Mesendoderm (in vitro differentiated cells): ENCODE results near the gene PITPNB.
A peak's percentile ranks its signal among the peaks of the same experiment; 100 is the strongest.

Source experiments
- DNase-seq: peaks from one replicate; pipeline ENCODE4 v3.0.0; 2013
- H2AK5ac ChIP-seq: 2 replicates; pipeline ENCODE4 v1.6.1; 2013; ENCODE audit warnings: low read length, inconsistent platforms
- H2BK120ac ChIP-seq: 2 replicates; pipeline ENCODE4 v1.6.1; 2013; ENCODE audit warnings: low read depth, mild to moderate bottlenecking, low read length, moderate library complexity, mixed read lengths
- H2BK15ac ChIP-seq: replicated peaks from 2 replicates; pipeline ENCODE4 v1.6.1; 2013; ENCODE audit warnings: low read depth, mild to moderate bottlenecking, moderate library complexity
- H2BK5ac ChIP-seq: 2 replicates; pipeline ENCODE4 v1.6.1; 2013; ENCODE audit warnings: low read length, inconsistent platforms
- H3K18ac ChIP-seq: 2 replicates; pipeline ENCODE4 v1.6.1; 2013; ENCODE audit warnings: mild to moderate bottlenecking, low read length, mixed read lengths
- H3K23ac ChIP-seq: one replicate; pipeline ENCODE4 v1.6.1; 2013; ENCODE audit warnings: low read length
- H3K27ac ChIP-seq: 2 replicates; pipeline ENCODE4 v1.5.1; 2013; ENCODE audit warnings: low read depth, mild to moderate bottlenecking, inconsistent platforms, low read length, moderate library complexity
- H3K27me3 ChIP-seq: 2 replicates; pipeline ENCODE4 v1.6.1; 2013; ENCODE audit warnings: low read length, control low read depth, mild to moderate bottlenecking, inconsistent platforms; ENCODE audit not compliant: insufficient read depth, poor library complexity
- H3K36me3 ChIP-seq: 2 replicates; pipeline ENCODE4 v1.6.1; 2013; ENCODE audit warnings: low read length, inconsistent platforms; ENCODE audit not compliant: control insufficient read depth, insufficient read depth
- H3K4ac ChIP-seq: one replicate; pipeline ENCODE4 v1.6.1; 2013; ENCODE audit warnings: low read depth, mild to moderate bottlenecking, low read length, moderate library complexity
- H3K4me1 ChIP-seq: 2 replicates; pipeline ENCODE4 v1.6.1; 2013; ENCODE audit warnings: low read depth, low read length, inconsistent platforms; ENCODE audit not compliant: control insufficient read depth
- H3K4me2 ChIP-seq: 2 replicates; pipeline ENCODE4 v1.6.1; 2013; ENCODE audit warnings: low read length
- H3K4me3 ChIP-seq: 2 replicates; pipeline ENCODE4 v1.5.1; 2013; ENCODE audit warnings: mild to moderate bottlenecking, low read length
- H3K56ac ChIP-seq: one replicate; pipeline ENCODE4 v1.6.1; 2013; ENCODE audit warnings: low read length
- H3K79me1 ChIP-seq: 2 replicates; pipeline ENCODE4 v1.6.1; 2013; ENCODE audit warnings: low read length, inconsistent platforms
- H3K79me2 ChIP-seq: 2 replicates; pipeline ENCODE4 v1.6.1; 2013; ENCODE audit warnings: mild to moderate bottlenecking, low read length; ENCODE audit not compliant: control insufficient read depth, insufficient read depth
- H3K9ac ChIP-seq: 2 replicates; pipeline ENCODE4 v1.6.1; 2013; ENCODE audit warnings: low read length, inconsistent platforms
- H4K5ac ChIP-seq: one replicate; pipeline ENCODE4 v1.6.1; 2013; ENCODE audit warnings: low read length
- H4K8ac ChIP-seq: one replicate; pipeline ENCODE4 v1.6.1; 2013; ENCODE audit warnings: low read depth, mild to moderate bottlenecking, control low read depth, low read length, moderate library complexity
- WGBS: extraction: QIAGEN DNeasy Blood & Tissue Kit; methylation state at CpG from one replicate; pipeline ENCODE4 v1.1.7; 2013; ENCODE audit warnings: low lambda C conversion rate, missing lambda C conversion rate; ENCODE audit not compliant: insufficient coverage; ENCODE audit errors: extremely low coverage; 5-methylcytosine and 5-hydroxymethylcytosine counted together

PITPNB gene

DNA sequence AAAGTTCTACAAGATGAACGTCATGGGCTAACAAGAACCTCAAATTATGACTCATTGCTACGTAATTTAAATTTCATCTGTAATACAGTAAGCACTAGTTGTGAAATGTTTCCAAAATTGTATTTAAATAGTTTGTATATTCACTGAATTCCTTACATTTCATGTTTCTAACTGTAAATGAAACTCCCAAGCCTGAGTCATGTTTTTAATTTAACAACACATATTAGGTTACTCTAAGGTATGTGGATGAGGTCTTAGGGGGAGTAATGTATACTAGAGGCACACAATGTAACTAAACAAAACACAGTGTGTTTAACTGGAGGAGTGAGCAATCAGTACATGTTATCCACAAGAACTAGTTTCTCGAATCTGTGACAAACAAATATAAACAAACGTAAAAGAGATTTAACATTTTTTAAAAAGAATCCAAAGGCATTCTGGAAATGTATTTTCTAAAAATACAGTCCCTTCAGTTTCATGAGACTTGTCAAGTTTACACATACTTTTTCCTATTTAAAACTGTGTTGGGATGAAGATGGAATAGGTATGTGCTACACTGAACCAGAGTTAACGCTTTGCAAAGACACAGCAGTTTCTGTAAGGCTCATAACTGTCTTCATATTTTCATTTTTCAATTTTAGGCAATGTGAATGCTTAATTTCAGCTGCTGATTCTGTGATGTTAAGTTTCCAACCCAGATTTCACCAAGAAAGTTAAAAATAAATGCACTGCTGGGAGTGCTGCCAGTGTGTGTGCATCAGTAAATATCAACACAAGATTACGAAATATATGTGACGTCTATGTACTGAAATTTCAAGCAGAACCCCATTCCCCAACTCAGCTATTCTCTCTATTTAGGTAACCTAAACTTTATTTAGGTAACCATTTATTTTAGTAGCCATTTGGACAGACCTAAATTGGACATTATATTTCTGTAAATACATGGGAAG, 52.6 kb downstream of the PITPNB start:
- Histone ChIP-seq H2AK5ac (no peak overlapping the region), H3K79me2 (no peaks in the 10 kb centered on the region), H3K18ac (no peak overlapping the region), H2BK15ac (no peak overlapping the region), H3K4ac (no peak overlapping the region), H3K27me3 (no peaks in the 10 kb centered on the region), H2BK5ac (no peak overlapping the region), H4K5ac (no peak overlapping the region), H3K27ac (no peak overlapping the region), H3K79me1 (no peaks in the 10 kb centered on the region), H3K9ac (no peak overlapping the region), H3K4me2 (no peak overlapping the region), H3K36me3 (no peaks in the 10 kb centered on the region), H3K4me1 (peaks cover 12% of the 10 kb centered on the region), H2BK120ac (no peak overlapping the region), H3K56ac (no peak overlapping the region), H3K23ac (no peak overlapping the region), H4K8ac (no peak overlapping the region), H3K4me3 (no peak overlapping the region)
- no peak for DNase-seq
- WGBS = no CpG with 5 or more reads among the region's 7 CpGs

DNA sequence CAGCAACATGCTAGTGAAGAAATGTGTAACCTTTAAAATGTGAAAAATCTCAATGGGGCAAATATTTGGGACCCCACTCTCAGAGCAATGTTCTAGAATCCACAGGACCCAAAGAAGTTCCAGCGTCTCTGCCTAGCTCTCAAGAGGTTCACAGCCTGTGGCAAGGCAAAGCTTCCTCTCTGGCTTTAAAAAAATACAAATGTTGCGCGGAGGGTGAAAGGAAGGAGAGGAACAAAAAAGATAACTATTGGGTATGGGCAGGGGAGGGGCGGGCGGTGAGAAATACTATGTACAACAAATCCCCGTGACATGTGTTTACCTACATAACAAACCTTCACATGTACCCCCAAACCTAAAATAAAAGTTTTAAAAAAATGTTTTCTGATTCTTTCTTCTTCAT, 53.6 kb downstream of the PITPNB start:
- no peak overlapping the region for H3K18ac ChIP-seq
- no peaks in the 10 kb centered on the region for H3K36me3 ChIP-seq
- H3K23ac ChIP-seq = no peak overlapping the region
- H2BK5ac ChIP-seq = no peak overlapping the region
- H3K4me1 ChIP-seq = peaks cover 12% of the 10 kb centered on the region
- H2AK5ac ChIP-seq = no peak overlapping the region
- H4K8ac ChIP-seq = no peak overlapping the region
- H3K27me3 ChIP-seq = no peaks in the 10 kb centered on the region
- WGBS = no CpG with 5 or more reads among the region's 6 CpGs
- no peak overlapping the region for H3K4me3 ChIP-seq
- H3K79me2 ChIP-seq = no peaks in the 10 kb centered on the region
- DNase-seq = no peak
- H4K5ac ChIP-seq = no peak overlapping the region
- no peak overlapping the region for H3K9ac ChIP-seq
- H3K56ac ChIP-seq = no peak overlapping the region
- no peak overlapping the region for H3K27ac ChIP-seq
- H3K4ac ChIP-seq = no peak overlapping the region
- no peak overlapping the region for H3K4me2 ChIP-seq
- H3K79me1 ChIP-seq = no peaks in the 10 kb centered on the region
- H2BK120ac ChIP-seq = no peak overlapping the region
- no peak overlapping the region for H2BK15ac ChIP-seq

DNA sequence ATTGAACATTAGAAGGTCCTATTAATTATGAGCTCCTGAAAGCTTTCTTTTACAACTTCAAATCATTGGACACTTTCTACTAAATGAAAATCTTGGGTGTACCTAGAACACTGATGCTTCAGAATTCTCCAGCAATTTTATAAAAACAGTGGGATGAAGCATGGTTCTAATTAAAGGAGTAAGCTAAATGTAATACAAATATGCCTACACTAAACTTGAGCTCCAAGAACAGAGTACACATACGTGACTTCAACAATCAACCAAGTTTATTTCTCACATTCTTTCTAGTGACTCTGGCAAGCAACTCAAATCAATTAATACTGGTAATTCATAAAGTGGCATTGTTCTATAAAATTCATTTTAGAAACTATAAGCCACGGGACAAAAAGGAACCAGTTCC, 55.5 kb downstream of the PITPNB start:
- Histone ChIP-seq H3K27me3 (no peaks in the 10 kb centered on the region), H3K4me3 (no peak overlapping the region), H3K79me2 (no peaks in the 10 kb centered on the region), H3K4me2 (no peak overlapping the region), H3K27ac (no peak overlapping the region), H2BK120ac (no peak overlapping the region), H2BK15ac (no peak overlapping the region), H3K9ac (no peak overlapping the region), H2BK5ac (no peak overlapping the region), H4K8ac (no peak overlapping the region), H2AK5ac (no peak overlapping the region), H3K4me1 (peaks cover 12% of the 10 kb centered on the region), H3K4ac (no peak overlapping the region), H3K56ac (no peak overlapping the region), H3K79me1 (no peaks in the 10 kb centered on the region), H4K5ac (no peak overlapping the region), H3K18ac (no peak overlapping the region), H3K23ac (no peak overlapping the region), H3K36me3 (no peaks in the 10 kb centered on the region)
- DNase-seq = no peak
- WGBS = no CpG with 5 or more reads among the region's 2 CpGs

DNA sequence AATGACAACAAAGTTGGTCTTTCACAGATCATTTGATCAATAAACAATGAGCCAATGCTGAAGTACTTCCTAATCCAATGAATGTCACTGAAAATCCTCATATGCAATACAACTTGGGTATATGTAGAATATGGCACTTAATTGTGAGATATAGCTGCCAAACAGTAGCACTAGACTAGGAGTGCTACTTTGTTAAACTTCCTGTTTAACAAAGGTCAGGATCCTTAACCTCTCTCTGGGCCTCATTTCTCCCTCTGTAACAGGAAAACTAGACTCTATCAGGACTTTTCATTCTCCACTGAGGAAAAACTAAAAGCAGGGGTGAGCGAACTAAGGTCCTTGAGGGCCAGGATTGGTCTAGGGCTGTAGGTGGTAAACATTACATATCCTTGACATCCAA, 56.1 kb downstream of the PITPNB start:
- Histone ChIP-seq H2BK5ac (no peak overlapping the region), H3K23ac (no peak overlapping the region), H3K4me3 (no peak overlapping the region), H2BK15ac (no peak overlapping the region), H3K27ac (no peak overlapping the region), H2AK5ac (no peak overlapping the region), H3K36me3 (no peaks in the 10 kb centered on the region), H2BK120ac (no peak overlapping the region), H3K9ac (no peak overlapping the region), H3K4me1 (peaks cover 8% of the 10 kb centered on the region), H3K4ac (no peak overlapping the region), H3K79me1 (no peaks in the 10 kb centered on the region), H4K5ac (no peak overlapping the region), H3K79me2 (no peaks in the 10 kb centered on the region), H4K8ac (no peak overlapping the region), H3K27me3 (no peaks in the 10 kb centered on the region), H3K4me2 (no peak overlapping the region), H3K56ac (no peak overlapping the region), H3K18ac (peak overlapping the region; percentile 39)
- DNase-seq = no peak
- WGBS = no CpG with 5 or more reads among the region's 1 CpG

DNA sequence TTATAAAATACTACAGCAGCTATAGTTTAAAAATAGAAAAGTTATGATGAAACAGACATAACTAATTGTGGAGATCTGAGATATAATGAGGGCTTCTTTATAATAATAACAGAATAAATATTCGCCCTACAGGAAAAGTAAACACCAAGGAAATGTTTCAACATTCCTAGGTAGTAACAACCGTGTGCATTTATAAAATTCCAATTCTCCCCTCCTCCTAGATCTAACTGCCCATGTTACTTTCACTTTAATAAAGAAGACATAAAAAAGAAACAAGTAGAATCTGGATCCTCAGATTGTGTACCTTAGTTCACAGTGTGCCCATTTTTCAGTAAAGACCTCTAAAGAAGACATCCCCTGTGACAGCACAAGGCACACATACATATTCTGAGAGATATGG, 59.7 kb downstream of the PITPNB start:
- Histone ChIP-seq H3K9ac (no peak overlapping the region), H2BK120ac (peak overlapping the region; percentile 7), H3K36me3 (peaks cover 11% of the 10 kb centered on the region), H2BK15ac (no peak overlapping the region), H2AK5ac (no peak overlapping the region), H4K5ac (no peak overlapping the region), H3K79me2 (no peaks in the 10 kb centered on the region), H3K4me3 (no peak overlapping the region), H3K23ac (no peak overlapping the region), H3K4me2 (no peak overlapping the region), H2BK5ac (no peak overlapping the region), H3K27me3 (no peaks in the 10 kb centered on the region), H3K18ac (no peak overlapping the region), H3K4me1 (peaks cover 2% of the 10 kb centered on the region), H3K79me1 (peaks cover 2% of the 10 kb centered on the region), H3K56ac (no peak overlapping the region), H3K4ac (no peak overlapping the region), H3K27ac (no peak overlapping the region), H4K8ac (no peak overlapping the region)
- no peak for DNase-seq
- no CpG with 5 or more reads among the region's 2 CpGs for WGBS

DNA sequence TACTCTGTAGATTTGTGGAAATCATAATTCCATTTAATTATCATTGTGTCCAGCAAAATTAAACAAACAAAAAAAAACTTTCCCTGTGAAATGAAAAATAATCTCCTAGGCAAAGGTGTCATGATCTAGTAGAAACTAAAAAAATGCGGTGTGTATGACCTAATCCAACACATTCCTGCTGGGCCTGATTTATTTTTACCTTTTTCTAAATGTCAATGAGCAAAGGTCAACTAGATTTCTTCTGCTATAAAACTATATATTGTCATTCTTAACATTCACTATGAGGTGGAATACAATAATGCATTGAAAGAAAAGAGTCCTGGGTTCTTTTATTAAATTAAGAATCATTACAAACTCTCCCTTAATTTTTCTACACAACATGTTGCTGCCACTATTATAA, 60.4 kb downstream of the PITPNB start:
- Histone ChIP-seq H3K79me1 (peaks cover 2% of the 10 kb centered on the region), H2BK15ac (no peak overlapping the region), H3K27ac (no peak overlapping the region), H3K4ac (no peak overlapping the region), H2BK5ac (no peak overlapping the region), H4K8ac (no peak overlapping the region), H3K27me3 (no peaks in the 10 kb centered on the region), H3K9ac (no peak overlapping the region), H3K4me3 (no peak overlapping the region), H2BK120ac (no peak overlapping the region), H3K18ac (no peak overlapping the region), H3K23ac (no peak overlapping the region), H4K5ac (no peak overlapping the region), H2AK5ac (no peak overlapping the region), H3K36me3 (peaks cover 11% of the 10 kb centered on the region), H3K4me2 (no peak overlapping the region), H3K56ac (no peak overlapping the region), H3K79me2 (no peaks in the 10 kb centered on the region), H3K4me1 (peaks cover 2% of the 10 kb centered on the region)
- no peak for DNase-seq
- no CpG with 5 or more reads among the region's 1 CpG for WGBS
